Gastrocnemius medialis (tissue), 4 donors: ENCODE measurements around the gene NLGN3. TPM values are rescaled to one million over a fixed set of nuclear protein-coding genes. Genes with fewer than 3 reads are reported as not detected.

Experiments used
- ATAC-seq, 2 donors: fragments of 150-250 bp; one replicate each; pipeline ENCODE4 v1.9.1; 2016
- DNase-seq, 2 donors: peaks; one replicate each; pipeline ENCODE4 v3.0.0-alpha.2; 2019
- H3K27ac ChIP-seq, 4 donors: fragments of 200-600 bp; sonication (generic); 1 replicate in 1 of 4; 2 replicates in 3 of 4; pipeline ENCODE4 v1.5.1; 2016 to 2018; ENCODE audit warnings: mild to moderate bottlenecking in 2 of 4, moderate library complexity in 1 of 4
- H3K27me3 ChIP-seq, 3 donors: fragments of 200-600 bp; sonication (generic) in 2 of 3; 1 replicate in 1 of 3; 2 replicates in 2 of 3; pipeline versions ENCODE4 v1.5.1 to v1.6.0; 2016 to 2019; ENCODE audit warnings: mild to moderate bottlenecking in 1 of 3, moderate library complexity in 1 of 3
- H3K36me3 ChIP-seq, 2 donors: fragments of 200-600 bp; sonication (generic) in 1 of 2; one replicate each; pipeline ENCODE4 v1.5.1; 2017 to 2018
- H3K4me1 ChIP-seq, 2 donors: fragments of 200-600 bp; sonication (generic) in 1 of 2; one replicate each; pipeline ENCODE4 v1.5.1; 2016 to 2017; ENCODE audit warnings: mild to moderate bottlenecking in 2 of 2
- H3K4me3 ChIP-seq, 4 donors: fragments of 200-600 bp; sonication (generic) in 3 of 4; 1 replicate in 1 of 4; 2 replicates in 3 of 4; pipeline ENCODE4 v1.5.1; 2016 to 2019; ENCODE audit warnings: mild to moderate bottlenecking in 2 of 4
- H3K9me3 ChIP-seq, 3 donors: fragments of 200-600 bp; sonication (generic) in 2 of 3; 1 replicate in 1 of 3; 2 replicates in 2 of 3; pipeline ENCODE4 v1.5.1; 2016 to 2019
- CTCF ChIP-seq, 5 experiments: fragments of 450-650 bp in 3 of 5; fragments of 200-600 bp in 2 of 5; sonication (generic) in 2 of 5; IDR thresholded peaks in 4 of 5; conservative IDR thresholded peaks in 1 of 5; 1 replicate in 4 of 5; 2 replicates in 1 of 5; pipeline ENCODE4 v1.5.1; 2016 to 2019; ENCODE audit warnings: antibody characterized with exemption in 5 of 5, mild to moderate bottlenecking in 3 of 5, moderate library complexity in 3 of 5
- POLR2A ChIP-seq, 2 donors: fragments of 450-650 bp; IDR thresholded peaks; one replicate each; pipeline ENCODE4 v1.6.1; 2017; ENCODE audit warnings: antibody characterized with exemption in 2 of 2, mild to moderate bottlenecking in 2 of 2, moderate library complexity in 2 of 2
- in situ Hi-C, 4 donors: fragments of 200-750 bp; cut with MboI; loops; one replicate each; pipeline versions ENCODE4 v1.15.0 to v1.8.0; 2017; ENCODE audit warnings: low sequenced_read_pairs in 4 of 4
- intact Hi-C: fragments of 100-400 bp; cut with DNase I; formaldehyde crosslinking; loops from one replicate; pipeline ENCODE4 v1.15.1; 2023; ENCODE audit warnings: low total_unique reads
- total RNA-seq, 4 donors: library from RNA; depleted of rRNA; stranded (reverse); fragments of >200 nt; gene quantifications; one replicate each; pipeline versions ENCODE4 v1.1.0 to v1.2.3, GENCODE V29; 2016

Gene NLGN3
- total RNA-seq, 4 donors from 2014 or later: 0.31 to 0.39 (median 0.31) TPM; not detected in 1

DNA sequence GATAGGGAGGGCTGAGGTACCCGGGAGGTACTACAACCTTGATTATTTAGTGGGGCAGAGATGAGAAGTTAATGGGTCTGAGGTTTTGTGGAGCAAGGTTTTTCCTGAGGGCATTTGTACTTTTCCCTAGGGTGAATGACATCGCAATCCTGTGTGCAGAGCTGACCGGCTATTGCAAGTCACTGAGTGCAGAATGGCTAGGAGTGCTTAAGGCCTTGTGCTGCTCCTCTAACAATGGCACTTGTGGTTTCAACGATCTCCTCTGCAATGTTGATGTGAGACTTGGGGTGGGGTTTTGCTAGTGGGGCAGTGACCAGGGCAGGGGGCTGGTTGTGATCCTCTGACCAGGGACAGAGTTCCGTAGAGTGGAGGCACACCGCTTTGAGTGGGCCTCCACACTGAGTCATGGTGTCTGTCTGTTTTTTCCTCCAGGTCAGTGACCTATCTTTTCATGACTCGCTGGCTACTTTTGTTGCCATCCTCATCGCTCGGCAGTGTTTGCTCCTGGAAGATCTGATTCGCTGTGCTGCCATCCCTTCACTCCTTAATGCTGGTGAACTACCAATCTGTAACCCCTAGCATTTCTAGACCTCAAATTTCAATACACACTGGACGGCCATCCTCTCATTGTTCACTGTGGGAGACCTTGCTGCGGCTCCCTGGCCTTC lies 16.3 kb upstream of the NLGN3 start:
- in situ Hi-C loops: no loop called here
- ATAC-seq: no peak
- Histone ChIP-seq H3K27me3 (no peaks in the 10 kb centered on the region), H3K4me1 (no peaks in the 10 kb centered on the region), H3K4me3 (no peak overlapping the region), H3K9me3 (no peaks in the 10 kb centered on the region), H3K36me3 (peaks cover 0 to 74% of the 10 kb centered on the region in 2 donors), H3K27ac (no peak overlapping the region)
- no peak for DNase-seq
- no peak for TF ChIP-seq CTCF (IDR thresholded peaks at IDR 0.05 in 4 of 5, conservative IDR thresholded peaks at IDR 0.05 in 1 of 5)
- TF ChIP-seq POLR2A (IDR thresholded peaks at IDR 0.05): no peak
- intact Hi-C loops: no loop called here

DNA sequence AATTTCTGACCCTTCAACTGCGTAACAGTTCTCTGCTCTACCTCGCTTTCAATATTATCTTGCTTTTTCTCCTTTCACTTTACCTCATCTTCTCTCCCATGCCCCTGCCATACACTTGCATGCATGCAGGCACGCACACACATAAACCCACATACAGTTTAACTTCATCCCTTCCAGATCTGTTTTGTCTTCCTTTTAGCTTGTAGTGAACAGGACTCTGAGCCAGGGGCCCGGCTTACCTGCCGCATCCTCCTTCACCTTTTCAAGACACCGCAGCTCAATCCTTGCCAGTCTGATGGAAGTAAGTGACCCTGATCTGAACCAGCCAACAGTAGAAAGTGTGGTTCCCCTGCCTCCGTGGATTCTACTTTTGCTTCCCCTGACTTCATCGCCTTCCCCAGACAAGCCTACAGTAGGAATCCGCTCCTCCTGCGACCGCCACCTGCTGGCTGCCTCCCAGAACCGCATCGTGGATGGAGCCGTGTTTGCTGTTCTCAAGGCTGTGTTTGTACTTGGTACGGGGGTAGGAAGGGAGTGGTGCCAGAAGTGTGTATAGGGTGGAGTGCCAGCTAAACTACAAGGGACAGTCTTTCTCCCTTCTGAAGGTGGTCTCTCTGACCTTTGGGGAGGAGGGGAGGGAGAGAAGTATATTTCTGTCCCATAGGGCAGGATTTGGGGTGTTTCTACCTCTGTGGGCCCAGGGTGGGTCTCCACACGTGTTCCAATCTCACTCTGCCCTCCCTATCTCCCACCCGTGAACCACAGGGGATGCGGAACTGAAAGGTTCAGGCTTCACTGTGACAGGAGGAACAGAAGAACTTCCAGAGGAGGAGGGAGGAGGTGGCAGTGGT lies 15.5 kb upstream of the NLGN3 start:
- intact Hi-C loops: no loop called here
- H3K27me3 ChIP-seq: no peaks in the 10 kb centered on the region
- TF ChIP-seq CTCF (IDR thresholded peaks at IDR 0.05 in 4 of 5, conservative IDR thresholded peaks at IDR 0.05 in 1 of 5) (peak; percentile 21 to 61 (median 46)), POLR2A (IDR thresholded peaks at IDR 0.05) (no peak)
- no peak overlapping the region for H3K27ac ChIP-seq
- H3K4me3 ChIP-seq: no peak overlapping the region
- no peaks in the 10 kb centered on the region for H3K4me1 ChIP-seq
- H3K36me3 ChIP-seq: peaks cover 0 to 65% of the 10 kb centered on the region in 2 donors
- no peaks in the 10 kb centered on the region for H3K9me3 ChIP-seq
- ATAC-seq (peak in 1 of 2 donors; percentile 60), DNase-seq (peak; percentile 6 to 31)
- in situ Hi-C loops: no loop called here

- Histone ChIP-seq H3K27me3 (no peaks in the 10 kb centered on the region), H3K4me1 (no peaks in the 10 kb centered on the region), H3K27ac (no peak overlapping the region), H3K9me3 (no peaks in the 10 kb centered on the region), H3K36me3 (peaks cover 0 to 61% of the 10 kb centered on the region in 2 donors), H3K4me3 (no peak overlapping the region)
- in situ Hi-C loops: no loop called here
- intact Hi-C loops: no loop called here
- DNase-seq (no peak), ATAC-seq (no peak)
- no peak for TF ChIP-seq CTCF (IDR thresholded peaks at IDR 0.05 in 4 of 5, conservative IDR thresholded peaks at IDR 0.05 in 1 of 5)
- no peak for TF ChIP-seq POLR2A (IDR thresholded peaks at IDR 0.05)
These were observed 13.1 kb upstream of the NLGN3 start for GRCh38 chrX:71131510-71131909.

DNA sequence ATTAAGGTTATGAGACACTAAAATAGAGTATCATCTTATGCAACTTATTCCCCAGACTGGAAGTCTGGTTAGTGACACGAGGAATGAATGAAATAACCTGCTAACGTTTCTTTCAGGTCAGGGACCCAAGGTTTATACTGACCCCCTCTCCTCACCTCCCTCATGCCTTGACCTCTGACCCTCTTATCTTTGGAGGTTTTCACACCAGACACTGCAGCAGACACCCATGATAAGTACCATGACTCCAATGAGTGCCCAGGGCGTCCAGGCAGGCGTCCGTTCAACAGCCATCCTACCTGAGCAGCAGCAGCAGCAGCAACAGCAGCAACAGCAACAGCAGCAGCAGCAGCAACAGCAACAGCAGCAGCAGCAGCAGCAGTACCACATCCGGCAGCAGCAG lies 4.2 kb upstream of the NLGN3 start:
- Histone ChIP-seq H3K4me1 (no peaks in the 10 kb centered on the region), H3K9me3 (no peaks in the 10 kb centered on the region), H3K36me3 (peaks cover 0 to 59% of the 10 kb centered on the region in 2 donors), H3K4me3 (no peak overlapping the region), H3K27ac (no peak overlapping the region), H3K27me3 (no peaks in the 10 kb centered on the region)
- intact Hi-C loops (no loop called here), in situ Hi-C loops (no loop called here)
- no peak for DNase-seq
- TF ChIP-seq POLR2A (IDR thresholded peaks at IDR 0.05) (no peak), CTCF (IDR thresholded peaks at IDR 0.05 in 4 of 5, conservative IDR thresholded peaks at IDR 0.05 in 1 of 5) (no peak)
- ATAC-seq: no peak
